Measurements from ENCODE around the gene PELI2. TPM values are rescaled to one million over a fixed set of nuclear protein-coding genes. Genes with fewer than 3 reads are reported as not detected.
A peak's percentile ranks its signal among the peaks of the same experiment; 100 is the strongest.

PELI2 gene
- total RNA-seq, 3 donors from 2014 or later (not counting 1 experiment from before 2014, with no cell fraction given) = 16.4 to 25.0 (median 24.9) TPM

- TF ChIP-seq, protein P1, sequence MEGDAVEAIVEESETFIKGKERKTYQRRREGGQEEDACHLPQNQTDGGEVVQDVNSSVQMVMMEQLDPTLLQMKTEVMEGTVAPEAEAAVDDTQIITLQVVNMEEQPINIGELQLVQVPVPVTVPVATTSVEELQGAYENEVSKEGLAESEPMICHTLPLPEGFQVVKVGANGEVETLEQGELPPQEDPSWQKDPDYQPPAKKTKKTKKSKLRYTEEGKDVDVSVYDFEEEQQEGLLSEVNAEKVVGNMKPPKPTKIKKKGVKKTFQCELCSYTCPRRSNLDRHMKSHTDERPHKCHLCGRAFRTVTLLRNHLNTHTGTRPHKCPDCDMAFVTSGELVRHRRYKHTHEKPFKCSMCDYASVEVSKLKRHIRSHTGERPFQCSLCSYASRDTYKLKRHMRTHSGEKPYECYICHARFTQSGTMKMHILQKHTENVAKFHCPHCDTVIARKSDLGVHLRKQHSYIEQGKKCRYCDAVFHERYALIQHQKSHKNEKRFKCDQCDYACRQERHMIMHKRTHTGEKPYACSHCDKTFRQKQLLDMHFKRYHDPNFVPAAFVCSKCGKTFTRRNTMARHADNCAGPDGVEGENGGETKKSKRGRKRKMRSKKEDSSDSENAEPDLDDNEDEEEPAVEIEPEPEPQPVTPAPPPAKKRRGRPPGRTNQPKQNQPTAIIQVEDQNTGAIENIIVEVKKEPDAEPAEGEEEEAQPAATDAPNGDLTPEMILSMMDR (IDR thresholded peaks at IDR 0.05) = no peak
- no peak for ATAC-seq
- Mint-ChIP-seq H3K36me3 (no peaks in the 10 kb centered on the region), H3K9me3 (no peaks in the 10 kb centered on the region), H3K27me3 (ENCODE audit: low read depth in 2 of 2) (peaks cover 13% of the 10 kb centered on the region in 2 donors), H3K4me3 (no peak overlapping the region), H3K4me1 (no peaks in the 10 kb centered on the region), H3K27ac (no peak overlapping the region)
- intact Hi-C loops (cut with micrococcal nuclease) = no loop called here
- no peak overlapping the region for H3K4me3 ChIP-seq (ENCODE audit: low read length)
- no peak overlapping the region for H3K27ac ChIP-seq (ENCODE audit: low read length)
- no CpG with 5 or more reads among the region's 1 CpG for WGBS (ENCODE audit: insufficient coverage)
- H3K4me1 ChIP-seq (ENCODE audit: control insufficient read depth, insufficient read depth, low read length) = no peaks in the 10 kb centered on the region
- no peaks in the 10 kb centered on the region for H3K36me3 ChIP-seq (ENCODE audit: control insufficient read depth, insufficient read depth, low read length)
- no peak for DNase-seq
- no peaks in the 10 kb centered on the region for H3K27me3 ChIP-seq (ENCODE audit: control insufficient read depth, insufficient read depth, low read length)
- no peaks in the 10 kb centered on the region for H3K9me3 ChIP-seq (ENCODE audit: control insufficient read depth, insufficient read depth, low read length)
Observed at GRCh38 chr14:56108057-56108456, 10.2 kb upstream of the PELI2 start.

DNA sequence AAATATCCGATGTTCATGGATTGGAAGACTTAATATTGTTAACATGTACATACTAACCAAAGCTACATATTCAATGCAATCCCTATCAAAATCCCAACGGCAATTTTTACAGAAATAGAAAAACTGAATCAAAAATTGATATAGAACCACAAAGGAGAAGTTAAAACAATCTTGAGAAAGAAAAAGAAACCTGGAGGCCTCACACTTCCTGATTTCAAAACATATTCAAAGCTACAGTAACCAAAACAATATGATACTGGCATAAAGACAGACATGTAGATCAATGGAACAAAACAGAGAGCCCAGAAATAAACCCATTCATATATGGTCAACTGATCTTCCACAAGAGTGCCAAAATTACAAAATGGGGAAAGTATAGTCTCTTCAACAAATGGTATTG is 5.4 kb upstream of the PELI2 start:
- ATAC-seq = no peak
- intact Hi-C loops (cut with micrococcal nuclease) = loop anchor here (10.0 kb wide), 1 partner anchor 308 kb away; no protein-coding TSS in a partner anchor
- TF ChIP-seq, protein P1 (IDR thresholded peaks at IDR 0.05) = no peak
- Histone ChIP-seq H3K4me3 (ENCODE audit: low read length) (no peak overlapping the region), H3K27ac (ENCODE audit: low read length) (no peak overlapping the region), H3K4me1 (ENCODE audit: control insufficient read depth, insufficient read depth, low read length) (peaks cover 4% of the 10 kb centered on the region), H3K27me3 (ENCODE audit: control insufficient read depth, insufficient read depth, low read length) (no peaks in the 10 kb centered on the region), H3K9me3 (ENCODE audit: control insufficient read depth, insufficient read depth, low read length) (no peaks in the 10 kb centered on the region), H3K36me3 (ENCODE audit: control insufficient read depth, insufficient read depth, low read length) (no peaks in the 10 kb centered on the region)
- H3K4me3 Mint-ChIP-seq = no peak overlapping the region
- DNase-seq = no peak
- no peaks in the 10 kb centered on the region for H3K36me3 Mint-ChIP-seq
- H3K27me3 Mint-ChIP-seq (ENCODE audit: low read depth in 2 of 2) = peaks cover 13 to 18% of the 10 kb centered on the region in 2 donors
- peaks cover 7 to 16% of the 10 kb centered on the region in 2 donors for H3K4me1 Mint-ChIP-seq
- WGBS (ENCODE audit: insufficient coverage) = 20% methylated on average over 1 of the region's 2 CpGs
- H3K9me3 Mint-ChIP-seq = no peaks in the 10 kb centered on the region
- no peak overlapping the region for H3K27ac Mint-ChIP-seq

DNA sequence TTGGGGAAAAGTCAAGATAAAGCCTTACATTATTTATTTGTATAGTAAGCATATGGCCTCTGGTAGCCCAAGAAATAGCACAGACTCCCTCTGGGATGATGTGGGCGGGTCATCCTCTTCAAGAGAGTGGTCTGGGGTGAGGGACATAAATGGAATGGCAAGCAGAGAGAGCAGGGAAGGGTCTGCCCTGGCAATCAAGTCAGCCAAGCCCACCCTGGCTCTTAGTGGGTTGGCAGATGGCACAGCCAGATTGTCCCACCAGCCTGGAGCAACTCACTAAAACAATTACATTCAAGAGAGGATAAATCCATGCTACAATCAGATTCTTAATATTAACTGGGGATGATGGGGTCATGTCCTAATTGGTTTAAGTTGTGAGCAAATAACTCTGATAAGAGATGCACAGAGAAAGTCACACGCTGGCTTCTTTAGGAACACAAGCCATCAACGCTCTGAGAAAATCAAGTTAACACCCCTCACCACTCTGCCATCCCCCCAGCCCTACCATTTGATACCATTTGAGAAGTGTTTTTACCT is 2.8 kb upstream of the PELI2 start:
- Histone ChIP-seq H3K27ac (ENCODE audit: low read length) (no peak overlapping the region), H3K4me1 (ENCODE audit: control insufficient read depth, insufficient read depth, low read length) (peaks cover 15% of the 10 kb centered on the region), H3K27me3 (ENCODE audit: control insufficient read depth, insufficient read depth, low read length) (no peaks in the 10 kb centered on the region), H3K36me3 (ENCODE audit: control insufficient read depth, insufficient read depth, low read length) (no peaks in the 10 kb centered on the region), H3K4me3 (ENCODE audit: low read length) (no peak overlapping the region), H3K9me3 (ENCODE audit: control insufficient read depth, insufficient read depth, low read length) (no peaks in the 10 kb centered on the region)
- 88% methylated on average over 3 of the region's 3 CpGs for WGBS (ENCODE audit: insufficient coverage)
- Mint-ChIP-seq H3K9me3 (no peaks in the 10 kb centered on the region), H3K4me3 (no peak overlapping the region), H3K36me3 (no peaks in the 10 kb centered on the region), H3K27me3 (ENCODE audit: low read depth in 2 of 2) (peaks cover 13 to 15% of the 10 kb centered on the region in 2 donors), H3K27ac (peak overlapping the region; percentile 95 to 96), H3K4me1 (peaks cover 18 to 29% of the 10 kb centered on the region in 2 donors)
- DNase-seq (no peak), ATAC-seq (no peak)
- intact Hi-C loops (cut with micrococcal nuclease) = loop anchor here (5.0 to 10.0 kb wide), 3 partner anchors 311 to 1152 kb away; partner anchors contain the start of genes AP5M1, EXOC5 and KTN1
- TF ChIP-seq, protein P1 (IDR thresholded peaks at IDR 0.05) = no peak
